HG02798 (cell line): Measurements from ENCODE around the gene FAIM2.

Experiments used
- ATAC-seq: cut with Tn5 transposase; IDR thresholded peaks from one replicate; pipeline ENCODE4 v1.9.1; 2021; ENCODE audit warnings: mild to moderate bottlenecking; ENCODE audit not compliant: unreplicated experiment, poor library complexity

Gene FAIM2

DNA sequence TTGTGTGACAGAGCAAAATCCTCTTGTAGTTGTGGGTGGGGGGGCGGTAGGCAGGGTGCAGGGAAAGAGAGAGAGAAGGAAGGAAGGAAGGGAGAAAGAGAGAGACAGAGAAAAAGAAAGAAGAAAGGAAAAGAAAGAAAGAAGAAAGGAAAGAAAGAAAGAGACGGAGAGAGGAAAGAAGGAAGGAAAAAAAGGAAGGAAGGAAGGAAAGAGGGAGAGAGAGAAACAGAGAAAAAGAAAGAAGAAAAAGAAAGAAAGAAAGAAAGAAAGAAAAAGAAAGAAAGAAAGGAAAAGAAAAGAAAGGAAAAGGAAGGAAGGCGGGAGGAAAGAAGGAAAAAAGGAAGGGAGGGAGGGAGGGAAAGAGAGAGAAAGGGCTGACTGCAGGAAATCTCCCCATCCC lies 17.6 kb upstream of the FAIM2 start:
- ATAC-seq = no peak

DNA sequence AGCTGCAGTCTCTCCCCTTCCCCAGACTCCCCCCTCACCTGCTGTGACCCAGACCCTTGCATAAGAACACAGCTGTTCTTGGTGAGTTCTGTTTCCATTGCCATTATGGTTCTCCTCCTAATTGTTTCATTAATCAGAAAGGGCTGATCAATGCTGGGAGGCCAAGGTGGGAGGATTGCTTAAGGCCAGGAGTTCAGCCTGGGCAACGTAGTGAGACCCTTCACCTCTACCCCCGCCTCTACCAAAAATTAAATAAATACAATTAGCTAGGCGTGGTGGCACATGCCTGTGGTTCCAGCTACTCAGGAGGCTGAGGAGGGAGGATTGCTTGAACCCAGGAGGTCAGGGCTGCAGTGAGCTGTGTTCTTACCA lies 17.2 kb upstream of the FAIM2 start:
- ATAC-seq = no peak

DNA sequence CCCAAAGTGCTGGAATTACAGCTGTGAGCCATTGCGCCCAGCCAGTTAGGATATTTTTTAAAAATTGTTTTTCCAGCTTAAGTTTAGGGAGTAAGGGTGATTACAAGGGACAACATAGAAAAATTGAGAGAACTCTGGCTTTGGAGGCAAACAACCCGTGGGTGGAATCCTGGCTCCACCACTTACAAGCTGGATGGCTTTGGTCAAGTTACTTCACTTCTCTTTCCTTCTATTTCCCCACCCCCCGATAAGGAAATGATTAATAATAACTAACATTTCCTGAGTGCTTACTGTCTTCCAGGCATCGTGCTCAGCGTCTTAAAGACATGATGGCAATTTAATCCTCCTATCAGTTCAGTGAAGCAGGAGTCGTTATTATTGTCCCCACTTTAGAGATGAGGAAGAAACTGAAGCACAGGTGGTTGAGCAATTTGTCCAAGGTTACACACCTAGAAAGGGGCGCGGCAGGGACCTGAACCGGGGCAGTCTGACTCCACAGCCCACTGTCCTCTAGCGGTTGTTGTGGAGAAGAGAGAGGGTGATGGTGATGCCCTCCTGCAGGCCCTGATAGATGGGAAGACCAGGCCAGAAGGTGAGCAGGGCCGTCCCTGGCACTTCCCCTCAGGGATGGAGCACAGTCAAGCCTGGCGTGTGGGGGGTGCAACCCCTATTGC lies 16.7 kb upstream of the FAIM2 start:
- no peak for ATAC-seq

DNA sequence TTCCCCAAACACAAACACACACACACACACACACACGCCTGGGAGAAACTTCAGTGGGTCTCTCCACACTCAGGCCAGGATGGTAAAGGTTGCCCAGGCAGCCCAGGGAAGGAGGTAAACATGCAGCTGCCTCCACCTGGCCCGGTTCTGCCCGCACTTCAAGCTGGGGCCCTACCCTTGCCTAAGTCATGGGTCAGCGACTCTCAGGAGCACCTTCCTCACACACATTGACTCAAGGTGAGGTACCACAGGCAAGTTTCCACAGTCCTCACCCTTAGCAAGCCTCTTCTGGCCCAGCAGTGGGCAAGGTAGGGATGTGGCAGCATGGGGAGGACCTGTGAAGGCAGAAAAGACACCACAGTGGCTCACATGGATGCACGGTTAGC lies 14.1 kb upstream of the FAIM2 start:
- ATAC-seq = no peak

DNA sequence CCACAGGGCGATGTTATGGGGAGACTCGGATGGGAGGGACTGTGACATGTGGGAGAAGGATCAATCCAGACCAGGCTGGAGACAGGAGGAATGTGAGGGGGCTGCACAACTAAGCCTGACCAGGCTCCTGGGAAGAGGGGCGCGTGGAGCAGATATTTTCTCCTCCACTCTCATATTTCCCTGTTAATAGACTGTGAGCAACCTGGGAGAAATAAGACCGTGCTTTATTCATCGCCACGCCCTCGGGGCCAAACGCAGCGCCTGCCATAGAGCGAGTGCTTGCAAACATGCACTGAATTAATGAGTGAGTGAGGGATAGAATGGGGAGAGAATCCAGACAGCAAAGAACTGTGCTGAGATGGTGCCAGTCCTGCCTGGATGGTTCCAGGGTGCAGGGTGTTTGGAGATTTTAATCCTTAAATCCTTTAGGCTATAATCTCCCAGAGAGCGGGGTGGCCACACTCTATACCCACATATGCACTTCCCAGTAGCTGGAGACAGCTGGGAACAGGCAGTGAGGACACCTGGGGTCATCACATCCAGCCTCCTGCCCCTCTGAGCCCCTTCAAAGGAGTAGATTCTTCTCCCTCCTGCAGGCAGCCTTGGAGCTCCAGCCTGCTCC lies 13.6 kb upstream of the FAIM2 start:
- ATAC-seq = no peak

DNA sequence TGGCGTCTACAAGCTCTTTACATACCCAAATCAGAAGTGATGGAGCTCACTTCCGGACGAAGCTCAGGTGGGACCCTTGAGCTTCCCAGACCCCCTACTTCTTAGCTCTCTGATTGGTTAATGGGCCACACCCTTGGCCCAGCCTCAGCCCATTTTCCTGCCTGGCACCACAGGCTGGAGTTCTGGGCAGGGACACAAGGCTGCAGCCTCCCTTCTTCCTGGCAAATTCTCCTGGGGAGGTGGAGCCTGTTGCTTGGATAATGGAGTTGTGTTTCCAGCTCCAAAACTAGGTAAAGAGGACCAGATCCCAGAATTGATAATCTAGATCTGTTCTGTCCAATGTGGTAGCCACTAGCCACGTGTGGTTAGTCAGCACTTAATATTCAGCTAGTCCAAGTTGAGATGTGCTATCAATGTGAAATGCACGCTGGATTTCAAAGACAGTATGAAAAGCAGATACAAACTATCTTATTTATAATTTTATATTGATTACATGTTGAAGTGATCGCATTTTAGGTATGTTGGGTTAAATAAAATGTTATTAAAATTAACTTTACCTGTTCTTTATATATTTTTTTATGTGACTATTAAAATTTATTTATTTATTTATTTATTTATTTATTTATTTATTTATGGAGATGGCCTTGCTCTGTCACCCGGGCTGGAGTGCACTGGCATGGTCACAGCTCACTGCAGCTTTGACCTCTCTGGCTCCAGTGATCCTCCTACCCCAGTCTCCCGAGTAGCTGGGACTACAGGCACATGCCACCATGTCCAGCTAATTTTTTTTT lies 12.6 kb upstream of the FAIM2 start:
- ATAC-seq = no peak

DNA sequence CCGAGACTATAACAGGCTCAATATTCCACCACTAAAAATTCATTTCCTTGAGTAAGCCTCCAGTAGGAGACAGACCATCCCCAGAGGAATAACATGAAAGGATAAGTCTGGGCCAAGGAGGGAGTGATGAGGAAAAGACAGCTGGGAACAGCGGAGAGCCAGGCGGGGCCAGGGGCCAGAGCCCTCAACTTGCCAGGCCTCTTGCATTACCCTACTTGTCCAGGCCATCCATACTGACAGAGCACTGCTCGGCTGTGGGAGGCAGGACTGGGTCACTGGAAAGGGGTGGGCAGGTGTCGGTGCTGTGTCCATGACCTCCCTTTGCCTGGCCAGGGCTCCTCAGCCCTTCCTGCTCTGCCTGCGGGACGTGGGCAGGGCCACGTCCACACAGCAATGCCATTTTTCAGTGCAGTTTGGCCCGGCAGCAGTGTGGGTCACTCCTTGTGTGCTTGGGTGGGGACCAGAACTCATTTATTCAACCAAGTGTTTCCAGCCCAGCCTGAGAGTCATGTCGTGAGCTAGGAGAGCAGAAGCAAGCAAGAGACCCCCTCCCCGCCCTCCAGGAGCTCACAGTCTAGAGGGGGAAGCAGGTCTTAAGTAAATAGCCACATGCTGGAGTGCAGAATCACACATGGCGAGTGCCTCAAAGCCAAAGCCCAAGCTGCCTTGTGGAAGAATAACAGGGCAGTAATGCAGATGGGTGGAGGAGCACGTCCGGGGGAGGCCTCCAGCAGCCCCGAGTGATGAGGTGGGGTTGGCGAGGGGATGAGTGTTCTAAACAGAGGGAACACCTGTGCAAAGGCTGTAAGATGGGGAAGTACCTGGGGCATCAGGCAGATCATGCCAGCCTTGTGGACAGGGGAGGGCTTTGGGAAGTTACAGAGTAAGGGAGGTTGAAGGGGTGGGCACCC lies 8.9 kb upstream of the FAIM2 start:
- no peak for ATAC-seq

DNA sequence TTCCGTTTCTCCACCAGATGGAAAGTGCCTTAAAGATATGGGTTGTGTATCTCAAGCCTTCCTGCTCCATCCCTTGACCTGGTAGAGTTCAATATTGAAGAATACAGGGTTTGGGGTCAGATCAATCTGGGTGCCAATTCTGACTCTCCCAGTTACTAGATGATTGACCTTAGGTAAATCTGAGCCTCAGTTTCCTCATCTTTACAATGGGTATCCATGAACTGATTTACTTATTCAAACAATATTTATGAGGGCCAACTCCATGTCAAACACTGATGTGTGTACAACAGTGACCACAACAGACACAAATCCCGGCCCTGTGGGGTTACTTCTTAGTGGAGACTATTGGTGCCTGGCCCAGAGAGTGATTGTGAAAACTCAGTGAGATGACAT lies 7.5 kb upstream of the FAIM2 start:
- no peak for ATAC-seq

DNA sequence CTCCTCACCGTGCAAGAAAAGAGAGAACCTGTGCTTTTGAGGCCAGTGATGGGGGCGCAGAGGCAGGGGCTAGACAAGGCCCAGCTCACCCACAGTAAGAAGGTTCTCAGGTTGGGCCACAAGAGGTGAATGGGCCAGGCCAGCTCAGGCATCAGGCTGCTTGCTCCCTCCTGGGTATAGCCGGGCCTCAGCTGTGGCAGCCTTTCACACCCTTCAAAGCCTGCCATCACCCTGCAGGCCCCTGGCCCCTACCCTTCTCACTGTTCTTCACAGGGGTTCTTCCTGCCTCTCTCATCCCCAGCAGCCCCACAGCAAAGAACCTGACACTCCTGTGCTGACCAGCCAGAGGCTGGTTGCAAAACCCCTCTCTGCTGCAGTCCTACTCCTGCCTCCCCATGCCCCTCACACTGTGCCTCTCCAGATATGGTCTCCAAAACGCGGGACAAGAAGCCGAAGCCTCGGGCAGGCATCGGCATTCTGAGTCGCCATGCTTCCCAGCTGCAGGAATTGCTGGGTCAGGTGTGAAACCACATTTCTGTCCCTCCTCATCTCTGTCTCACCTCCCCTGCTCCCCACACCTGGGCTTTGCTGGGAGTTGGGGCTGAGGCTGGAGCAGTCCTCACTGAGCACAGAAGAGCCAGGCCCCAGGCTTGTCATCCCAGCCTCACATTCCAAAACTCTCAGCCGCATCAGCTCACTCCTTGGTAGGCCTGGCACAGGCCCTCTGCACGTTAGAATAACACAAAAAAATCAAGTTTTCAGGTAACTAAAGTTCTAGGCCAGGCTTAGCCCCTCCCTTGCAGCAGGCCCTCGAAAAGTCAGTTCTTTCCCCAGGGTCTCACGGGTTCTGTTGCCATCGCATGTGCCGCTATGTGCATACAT lies 6.9 kb upstream of the FAIM2 start:
- no peak for ATAC-seq

DNA sequence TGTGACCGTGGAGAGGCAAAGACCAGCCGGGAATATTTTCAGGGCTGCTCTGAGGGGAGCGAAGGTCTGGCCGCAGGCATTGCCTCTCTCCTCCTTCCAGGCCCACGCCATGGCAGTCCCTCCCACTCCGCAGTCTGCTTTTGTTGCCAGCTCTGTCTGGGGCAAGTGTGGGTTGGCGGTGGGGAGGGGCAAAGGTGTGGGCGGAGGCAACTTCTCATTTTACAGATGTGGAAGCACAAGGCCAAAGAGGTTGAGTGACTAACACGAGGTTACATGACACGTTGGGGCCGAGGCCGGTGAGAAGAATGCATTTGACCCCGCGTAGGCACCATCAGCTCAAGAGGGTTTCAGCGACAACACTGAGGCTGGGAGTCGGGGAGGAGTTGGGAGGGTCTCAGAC lies 6.1 kb upstream of the FAIM2 start:
- ATAC-seq = no peak

DNA sequence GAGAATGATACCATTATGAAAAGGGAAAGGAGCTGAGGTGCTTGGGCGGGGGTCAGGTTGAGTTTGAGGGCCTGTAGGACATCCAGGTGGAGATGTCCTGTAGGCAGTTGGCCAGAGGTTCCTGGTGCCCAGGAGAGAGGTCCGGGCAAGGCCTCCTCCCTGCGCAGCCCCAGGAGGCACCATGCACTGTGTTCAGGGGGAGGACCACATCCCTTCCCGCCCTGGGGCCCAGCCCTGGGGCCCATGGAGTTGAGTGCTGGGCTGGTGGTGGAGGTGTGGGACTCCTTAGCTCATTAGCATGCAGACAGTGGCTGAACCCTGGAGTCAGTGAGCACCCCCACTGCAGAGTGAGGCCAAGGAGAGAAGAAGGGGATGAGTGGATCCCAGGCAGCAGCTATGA lies 5.7 kb upstream of the FAIM2 start:
- no peak for ATAC-seq

DNA sequence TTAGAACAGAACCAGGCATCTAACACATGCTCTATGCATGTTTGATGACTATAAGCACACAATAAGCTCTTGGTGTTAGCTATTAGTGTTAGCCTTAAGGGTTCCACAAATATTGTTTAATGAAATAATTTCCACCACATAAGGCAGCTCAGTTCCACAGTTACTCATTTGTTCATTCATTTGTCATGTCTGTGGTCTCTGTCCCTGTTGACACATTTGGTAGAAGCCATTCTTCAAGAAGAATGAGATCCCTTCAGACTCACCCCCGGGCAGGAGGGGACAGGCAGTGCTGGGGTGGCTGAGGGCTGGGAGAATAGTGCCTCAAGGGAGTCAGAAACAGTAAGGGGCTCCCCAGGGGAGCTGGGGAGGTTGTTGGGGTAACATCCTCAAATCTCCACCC lies 3.7 kb upstream of the FAIM2 start:
- no peak for ATAC-seq

DNA sequence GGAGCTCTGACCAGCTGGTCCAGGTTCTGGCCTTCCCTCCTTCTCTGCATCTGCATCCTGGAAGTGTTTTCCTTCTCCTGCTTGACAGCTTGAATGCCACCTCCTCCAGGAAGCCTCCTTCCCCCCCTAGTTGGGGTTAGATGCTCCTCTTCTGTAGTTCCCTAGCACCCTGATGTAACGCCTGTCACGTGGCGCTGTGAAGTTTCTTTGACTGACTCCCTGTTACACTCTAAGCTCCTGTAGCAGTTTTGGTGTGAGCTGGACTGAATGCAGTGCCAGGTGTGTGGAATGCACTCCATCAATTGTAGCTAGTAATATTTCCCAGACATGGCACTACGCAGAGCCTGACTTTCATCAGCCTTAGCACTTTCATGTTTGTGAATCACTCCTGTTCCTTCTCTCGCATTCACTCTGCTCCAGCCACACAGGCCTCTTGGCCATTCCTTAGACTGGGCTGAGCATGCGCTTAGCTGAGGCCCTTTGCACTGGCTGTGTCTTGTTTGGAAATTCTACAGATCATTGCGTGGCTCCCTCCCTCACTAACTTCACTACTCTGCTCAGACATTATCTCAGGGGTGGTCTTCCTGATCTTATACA lies 2.1 kb upstream of the FAIM2 start:
- no peak for ATAC-seq

DNA sequence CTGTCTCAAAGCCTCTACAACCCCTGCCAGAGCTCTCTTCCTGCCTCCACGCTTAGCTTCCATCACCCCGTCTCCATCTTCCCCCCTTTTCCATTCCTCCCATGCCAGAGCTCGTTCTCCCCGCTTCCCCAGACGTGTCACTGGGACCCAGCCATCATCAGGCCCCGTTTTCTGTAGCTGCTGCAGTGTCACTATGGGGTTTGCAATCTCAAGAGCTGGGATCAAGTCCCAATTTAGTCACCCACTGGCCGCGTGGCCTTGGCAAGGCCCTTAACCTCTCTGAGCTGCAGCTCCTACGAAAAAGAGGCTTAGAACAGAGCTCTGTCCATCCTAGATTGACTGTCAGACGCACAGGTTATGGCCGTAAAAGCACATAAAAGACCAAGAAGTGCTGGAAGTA lies 901 bp upstream of the FAIM2 start:
- ATAC-seq = no peak

DNA sequence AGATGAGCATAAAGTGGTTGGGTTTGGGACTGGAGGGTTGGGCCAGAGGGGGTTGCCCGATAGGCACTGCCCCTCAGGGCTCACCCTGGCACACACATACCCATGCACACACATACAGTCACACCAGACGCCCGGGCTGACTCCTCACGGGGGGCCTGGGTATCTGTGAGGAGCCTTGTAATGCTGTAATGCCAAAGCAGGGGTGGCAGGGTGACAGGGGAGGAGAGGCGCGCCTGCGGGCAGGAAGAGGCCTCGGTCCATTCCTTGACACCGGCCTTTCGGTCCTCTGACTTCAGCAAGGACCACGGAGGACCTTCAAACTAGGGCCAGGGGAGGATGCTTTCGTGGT lies 375 bp downstream of the FAIM2 start:
- ATAC-seq = no peak

DNA sequence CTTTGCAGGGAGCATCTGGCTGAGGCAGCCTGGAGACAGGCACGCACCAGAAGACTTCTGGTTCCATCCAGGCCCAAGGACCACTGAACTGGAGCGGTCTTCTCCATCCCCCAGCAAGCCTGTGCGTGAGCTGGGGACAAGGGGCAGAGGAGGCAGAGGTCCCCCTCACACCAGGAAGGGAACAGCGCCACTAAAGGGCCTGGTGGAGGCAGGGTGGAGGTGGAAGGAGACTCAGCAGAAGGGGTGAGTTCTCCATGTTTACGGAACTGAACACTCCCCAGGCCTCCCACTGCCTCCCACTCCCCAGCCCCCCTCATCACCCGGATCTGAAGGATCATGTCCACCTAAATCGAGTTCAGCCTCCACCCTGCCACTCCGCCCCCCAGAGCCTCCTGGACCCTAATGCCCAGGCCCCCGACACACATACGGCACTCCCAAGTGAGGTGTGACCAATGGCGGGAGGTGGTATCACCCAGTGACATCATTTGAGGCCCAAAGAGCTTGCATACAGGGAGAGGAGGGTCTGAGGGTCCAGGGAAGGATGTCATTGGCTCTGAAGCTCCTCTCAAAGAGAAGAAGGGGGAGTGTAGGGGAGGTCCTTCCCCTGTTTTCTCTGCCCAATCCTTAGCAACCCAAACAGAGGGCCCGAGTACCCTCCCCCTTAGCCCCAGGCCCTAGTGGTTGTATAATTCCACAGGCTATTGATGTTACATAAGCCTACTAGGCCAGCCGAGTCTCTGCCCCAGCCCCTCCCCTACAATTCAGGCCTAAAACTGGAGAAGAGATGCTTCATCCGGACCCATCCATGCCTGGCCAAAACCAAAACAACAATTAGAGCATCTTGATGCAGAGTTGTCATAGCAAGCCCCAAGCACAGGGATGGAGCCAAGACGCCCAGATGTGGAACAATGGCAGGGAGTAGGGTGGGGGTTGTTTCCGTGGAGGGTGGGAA lies 1.0 kb downstream of the FAIM2 start:
- no peak for ATAC-seq

DNA sequence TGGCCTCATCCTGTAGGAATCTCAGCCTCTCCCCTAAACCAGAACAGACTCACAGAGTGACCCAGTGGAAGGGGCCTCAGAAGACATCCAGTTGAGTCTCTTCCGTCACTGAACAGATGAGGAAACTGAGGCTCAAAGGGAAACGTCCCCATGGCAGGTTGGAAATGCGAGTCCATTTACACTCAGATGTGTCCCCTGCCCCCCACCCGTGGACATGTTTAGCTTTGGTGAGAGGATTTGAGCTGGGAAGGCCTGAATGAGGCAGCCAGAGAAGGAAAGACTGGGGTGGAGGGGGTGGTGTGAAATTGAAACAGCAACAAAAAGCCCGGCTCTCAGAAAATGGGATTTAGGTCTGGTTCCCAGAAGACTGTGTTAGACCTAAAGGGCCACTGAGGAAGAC lies 1.7 kb downstream of the FAIM2 start:
- no peak for ATAC-seq

DNA sequence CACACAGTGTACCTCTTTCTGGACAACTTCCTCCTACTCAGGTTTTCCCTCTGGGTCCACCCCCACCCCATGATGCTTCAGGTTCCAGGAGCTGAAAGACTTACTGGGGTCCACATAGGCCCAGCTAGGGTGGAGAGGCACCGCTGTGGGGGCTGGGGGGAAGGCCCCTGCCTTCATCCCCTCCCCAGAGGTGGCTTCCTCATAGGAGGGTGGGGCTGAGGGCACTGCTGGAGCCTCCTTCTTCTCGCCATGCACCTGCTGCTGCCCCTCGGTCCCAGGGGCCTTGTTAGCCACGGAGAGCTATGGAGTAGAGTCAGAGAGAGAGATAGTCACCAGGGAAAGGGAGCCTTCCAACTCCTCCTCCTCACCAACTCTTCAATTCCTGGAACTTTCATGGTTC lies 2.7 kb downstream of the FAIM2 start:
- no peak for ATAC-seq
